Choroid plexus epithelial cell (primary cell): ENCODE results near the gene C14orf93.
"Not testable (repeated sequence)": the region's sequence is repeated elsewhere in the genome, so short reads cannot be mapped to it uniquely, and the experiment has no call there.

ENCODE experiments used
- DNase-seq: peaks from one replicate; pipeline ENCODE4 v3.0.0-alpha.2; 2010; ENCODE audit warnings: low read depth
- H3K4me3 ChIP-seq: 2 replicates; pipeline ENCODE4 v1.5.1; 2011; ENCODE audit warnings: low read depth, mild to moderate bottlenecking, control low read depth, low read length, moderate library complexity
- TF ChIP-seq, protein P1 (sequence below): conservative IDR thresholded peaks from 2 replicates; pipeline ENCODE4 v1.5.1; 2011; ENCODE audit warnings: low read depth, mild to moderate bottlenecking, control low read depth, inconsistent platforms, low read length, moderate library complexity

Gene C14orf93

DNA sequence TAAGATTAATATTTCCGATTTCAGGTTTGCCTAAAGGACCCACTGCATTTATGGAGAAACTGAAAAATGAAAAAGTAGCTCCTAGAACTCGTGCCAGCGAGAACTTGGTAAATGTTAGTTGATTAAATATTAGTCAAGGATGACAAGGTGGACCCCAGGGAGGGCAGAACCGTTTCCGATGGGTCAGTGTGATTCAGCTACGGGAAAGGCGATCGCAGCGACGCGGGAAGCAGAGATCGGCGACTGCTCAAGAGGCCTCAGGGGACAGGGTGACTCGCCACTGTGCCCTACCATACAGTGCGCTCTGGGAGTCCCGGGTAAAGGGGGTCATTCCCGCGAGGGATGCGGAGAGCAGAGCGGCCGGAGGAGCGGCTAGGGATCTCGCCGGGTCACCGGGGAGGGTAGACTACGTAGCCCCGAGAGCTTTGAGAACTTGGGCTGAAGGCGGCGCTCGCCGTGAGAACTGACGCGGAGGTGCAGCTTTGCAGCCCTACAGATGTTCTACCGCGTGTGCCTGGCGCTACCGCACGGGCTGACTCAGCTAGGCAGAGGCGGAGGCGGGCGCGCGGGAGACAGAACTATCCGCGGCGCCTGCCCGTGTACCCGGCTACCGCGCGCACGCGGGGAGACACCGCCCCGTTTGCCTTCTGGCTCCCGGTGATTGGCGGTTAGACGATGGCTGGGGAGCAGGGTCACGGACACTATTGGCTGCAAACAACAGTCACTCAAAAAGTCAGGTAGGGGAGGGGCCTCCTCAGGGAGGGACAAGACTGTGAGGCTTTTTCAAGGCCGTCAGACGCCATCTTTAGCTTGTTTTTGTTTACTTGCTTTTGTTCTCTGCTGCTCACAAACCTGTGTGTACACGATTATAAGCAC is 3.2 kb downstream of the C14orf93 start:
- DNase-seq: peak; percentile 99
- TF ChIP-seq, protein P1, sequence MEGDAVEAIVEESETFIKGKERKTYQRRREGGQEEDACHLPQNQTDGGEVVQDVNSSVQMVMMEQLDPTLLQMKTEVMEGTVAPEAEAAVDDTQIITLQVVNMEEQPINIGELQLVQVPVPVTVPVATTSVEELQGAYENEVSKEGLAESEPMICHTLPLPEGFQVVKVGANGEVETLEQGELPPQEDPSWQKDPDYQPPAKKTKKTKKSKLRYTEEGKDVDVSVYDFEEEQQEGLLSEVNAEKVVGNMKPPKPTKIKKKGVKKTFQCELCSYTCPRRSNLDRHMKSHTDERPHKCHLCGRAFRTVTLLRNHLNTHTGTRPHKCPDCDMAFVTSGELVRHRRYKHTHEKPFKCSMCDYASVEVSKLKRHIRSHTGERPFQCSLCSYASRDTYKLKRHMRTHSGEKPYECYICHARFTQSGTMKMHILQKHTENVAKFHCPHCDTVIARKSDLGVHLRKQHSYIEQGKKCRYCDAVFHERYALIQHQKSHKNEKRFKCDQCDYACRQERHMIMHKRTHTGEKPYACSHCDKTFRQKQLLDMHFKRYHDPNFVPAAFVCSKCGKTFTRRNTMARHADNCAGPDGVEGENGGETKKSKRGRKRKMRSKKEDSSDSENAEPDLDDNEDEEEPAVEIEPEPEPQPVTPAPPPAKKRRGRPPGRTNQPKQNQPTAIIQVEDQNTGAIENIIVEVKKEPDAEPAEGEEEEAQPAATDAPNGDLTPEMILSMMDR: peak; percentile 48
- H3K4me3 ChIP-seq: peak overlapping the region; percentile 82

DNA sequence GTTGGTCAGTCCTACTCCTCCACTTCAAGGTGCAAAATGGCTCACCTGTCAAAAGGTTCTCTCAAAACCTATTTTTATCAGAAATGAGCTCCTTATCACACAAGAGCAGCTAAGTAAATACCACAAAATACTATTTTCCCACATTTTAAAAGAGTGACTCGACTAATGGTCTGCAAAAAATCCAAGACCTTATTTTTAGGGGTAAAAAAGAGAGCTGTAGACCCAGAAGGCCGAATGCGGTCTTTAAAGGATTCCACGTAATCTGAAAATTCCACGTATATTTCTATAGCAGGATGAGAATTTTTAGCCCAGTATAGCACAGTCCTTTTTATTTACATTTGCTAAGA is 3.8 kb downstream of the C14orf93 start:
- no peak for DNase-seq
- H3K4me3 ChIP-seq: peak overlapping the region; percentile 82
- TF ChIP-seq, protein P1: no peak

DNA sequence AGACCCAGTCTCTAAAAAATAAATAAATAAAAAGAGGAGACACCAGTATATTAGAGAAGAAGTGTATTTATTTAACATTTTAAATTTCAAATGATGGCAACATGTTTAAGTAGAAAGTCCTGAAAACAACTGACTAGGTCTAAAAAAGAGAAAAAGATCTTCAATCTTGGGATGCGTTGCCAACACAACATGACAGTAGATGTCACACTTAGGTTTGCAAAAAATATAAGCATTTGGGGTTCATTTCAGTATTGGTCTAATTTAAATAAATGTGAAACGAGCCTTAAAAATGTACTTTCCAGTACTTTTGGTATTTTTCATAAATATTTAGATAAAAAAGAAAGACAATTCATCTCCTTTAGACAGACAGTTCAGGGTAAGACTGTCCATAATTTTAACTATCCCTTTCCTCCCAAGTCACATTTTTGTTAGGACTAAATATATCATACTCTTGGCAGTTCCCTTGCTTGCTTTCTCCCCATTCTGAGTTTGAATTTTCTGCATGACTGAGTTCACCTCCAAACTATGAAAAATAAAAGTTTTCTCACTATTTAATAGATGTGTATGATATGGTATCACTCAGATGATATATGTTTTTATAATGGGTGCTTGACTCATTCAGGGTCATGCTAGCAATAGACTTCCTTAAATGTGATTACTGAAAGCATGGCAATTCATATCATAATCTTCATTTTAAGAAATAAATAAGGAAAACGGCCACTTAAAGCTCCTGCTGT is 4.3 kb downstream of the C14orf93 start:
- no peak overlapping the region for H3K4me3 ChIP-seq

DNA sequence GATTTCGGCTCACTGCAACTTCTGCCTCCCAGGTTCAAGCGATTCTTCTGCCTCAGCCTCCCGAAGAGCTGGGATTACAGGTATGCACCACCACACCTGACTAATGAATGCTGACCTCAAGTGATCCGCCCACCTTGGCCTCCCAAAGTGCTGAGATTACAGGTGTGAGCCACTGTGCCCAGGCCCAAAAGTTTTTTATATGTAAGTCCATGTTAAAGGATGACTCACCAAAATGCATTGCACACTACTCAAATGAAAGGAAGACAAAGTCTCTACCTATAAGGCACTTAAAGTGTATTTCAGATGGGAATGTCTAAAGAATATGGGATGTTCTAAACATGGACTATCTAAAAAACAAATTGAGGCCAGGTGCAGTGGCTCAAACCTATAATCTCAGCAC is 5.7 kb downstream of the C14orf93 start:
- H3K4me3 ChIP-seq, DNase-seq: not testable (repeated sequence)

More for the DNA sequence above, 4.3 kb downstream of the C14orf93 start:
- DNase-seq: no peak
- TF ChIP-seq, protein P1: no peak

DNA sequence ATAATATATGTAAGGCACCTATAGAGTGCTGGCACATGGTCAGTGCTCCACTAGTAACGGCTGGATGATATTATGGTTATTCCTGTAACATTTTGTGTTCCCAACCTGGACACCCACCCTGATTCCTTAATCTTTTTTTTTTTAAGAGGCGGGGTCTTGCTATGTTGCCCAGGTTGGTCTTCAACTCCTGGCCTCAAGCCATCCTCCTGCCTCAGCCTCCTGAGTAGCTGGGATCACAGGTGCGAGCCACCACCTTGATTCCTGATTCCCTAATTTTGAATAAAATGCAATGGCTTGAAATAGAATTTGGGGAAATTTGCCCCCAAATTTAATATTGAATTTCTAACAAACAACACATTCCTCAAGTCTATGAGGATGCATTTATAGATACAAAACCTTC is 7.4 kb downstream of the C14orf93 start:
- no peak for DNase-seq
- H3K4me3 ChIP-seq: no peak overlapping the region
- TF ChIP-seq, protein P1: no peak

DNA sequence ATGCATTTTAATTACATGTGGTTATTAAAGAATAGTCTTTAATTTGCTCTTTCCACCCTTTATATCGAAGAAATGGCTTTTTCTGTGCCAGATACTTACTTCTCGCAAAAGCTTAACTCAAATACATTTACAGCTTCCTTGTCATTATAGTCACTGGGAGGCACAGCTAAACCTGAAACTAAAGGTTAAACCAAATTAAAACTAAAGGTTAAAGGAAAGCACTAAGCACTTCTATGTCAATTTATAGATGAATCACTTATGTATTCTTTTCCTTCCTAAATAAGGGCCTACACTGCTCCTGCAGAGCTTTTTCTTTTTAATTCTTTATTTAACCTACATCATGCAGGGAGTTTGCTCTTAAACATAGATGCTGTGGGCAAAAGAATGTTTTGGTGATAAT is 9.1 kb downstream of the C14orf93 start:
- TF ChIP-seq, protein P1: no peak
- no peak overlapping the region for H3K4me3 ChIP-seq
- no peak for DNase-seq

DNA sequence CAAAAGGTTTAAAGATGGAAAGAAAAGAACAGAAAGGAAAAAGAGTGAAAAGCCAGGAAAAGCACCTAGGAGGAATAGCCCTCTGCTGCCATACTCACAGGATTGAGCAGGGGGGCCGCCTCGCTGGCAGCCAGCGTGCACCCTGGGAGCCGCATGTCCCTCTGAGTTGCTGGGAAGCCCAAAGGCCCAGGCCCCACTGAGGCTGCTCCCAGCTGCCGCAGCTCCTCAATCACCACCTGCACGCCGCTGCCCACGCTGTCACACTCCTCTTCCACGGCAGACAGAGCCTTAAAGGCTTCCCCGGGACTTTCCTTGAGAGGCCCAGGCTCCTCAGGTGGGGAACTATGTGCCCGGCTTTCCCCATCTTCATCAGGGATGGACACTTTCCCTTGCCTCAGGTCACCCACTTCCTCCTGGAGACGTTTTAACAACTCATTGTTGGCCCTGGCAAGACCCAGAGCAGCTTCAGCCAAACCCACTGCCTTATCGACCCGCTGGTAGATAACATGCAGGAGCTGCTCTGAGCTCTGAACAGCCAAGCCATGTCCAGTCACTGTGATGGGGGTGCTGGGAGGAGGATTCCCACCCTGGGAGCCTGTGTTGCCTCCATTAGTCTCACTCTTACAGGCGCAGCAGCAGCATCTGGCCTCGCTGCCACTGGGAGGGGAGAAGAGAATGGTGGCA is 11.5 kb downstream of the C14orf93 start:
- TF ChIP-seq, protein P1: no peak
- no peak for DNase-seq
- no peak overlapping the region for H3K4me3 ChIP-seq
